ENCODE data around the gene ASIP. TPM values are rescaled to one million over a fixed set of nuclear protein-coding genes. Genes with fewer than 3 reads are reported as not detected.
A peak's percentile ranks its signal among the peaks of the same experiment; 100 is the strongest.

The ASIP gene
- total and polyA plus RNA-seq, 2 donors (not counting 1 experiment from before 2014, with no cell fraction given) = not detected

- H3K4me2 ChIP-seq (ENCODE audit: extremely low read depth, insufficient read depth, low read length) = no peak overlapping the region
- no peak overlapping the region for H3K9ac ChIP-seq (ENCODE audit: insufficient read depth, low read length)
- H2AFZ ChIP-seq (ENCODE audit: low read length) = no peak overlapping the region
- no peak for DNase-seq (ENCODE audit: low read depth in 2 of 2)
- H3K4me3 ChIP-seq (replicated peaks in 1 of 4; ENCODE audit: control extremely low read depth in 1 of 4, insufficient read depth in 1 of 4, low read depth in 3 of 4, low read length in 4 of 4) = no peak overlapping the region
- H4K20me1 ChIP-seq (ENCODE audit: control insufficient read depth, extremely low read depth, insufficient read depth, low read length) = no peaks in the 10 kb centered on the region
- H3K27ac ChIP-seq (ENCODE audit: insufficient read depth, low read length) = no peak overlapping the region
- no peak for TF ChIP-seq EZH2 (IDR thresholded peaks at IDR 0.05; ENCODE audit: low read length, missing control alignments)
- no peak for TF ChIP-seq CTCF (conservative IDR thresholded peaks at IDR 0.05 in 1 of 2, IDR thresholded peaks at IDR 0.05 in 1 of 2; ENCODE audit: low read depth in 1 of 2, low read length in 2 of 2)
- no peaks in the 10 kb centered on the region for H3K36me3 ChIP-seq (ENCODE audit: control insufficient read depth, insufficient read depth, low read length)
- no peaks in the 10 kb centered on the region for H3K4me1 ChIP-seq (ENCODE audit: control insufficient read depth, extremely low read depth, insufficient read depth, low read length)
- no peaks in the 10 kb centered on the region for H3K9me3 ChIP-seq (ENCODE audit: control insufficient read depth, insufficient read depth, low read depth, low read length)
- H3K27me3 ChIP-seq (ENCODE audit: control insufficient read depth, insufficient read depth, low read length) = no peaks in the 10 kb centered on the region
- no peaks in the 10 kb centered on the region for H3K79me2 ChIP-seq (ENCODE audit: control insufficient read depth, insufficient read depth, low read length)
Observed at GRCh38 chr20:34268145-34268544, 26.9 kb downstream of the ASIP start.

- H3K36me3 ChIP-seq (ENCODE audit: control insufficient read depth, insufficient read depth, low read length) = no peaks in the 10 kb centered on the region
- no peaks in the 10 kb centered on the region for H3K79me2 ChIP-seq (ENCODE audit: control insufficient read depth, insufficient read depth, low read length)
- no peaks in the 10 kb centered on the region for H3K27me3 ChIP-seq (ENCODE audit: control insufficient read depth, insufficient read depth, low read length)
- H3K4me2 ChIP-seq (ENCODE audit: extremely low read depth, insufficient read depth, low read length) = peak overlapping the region; percentile 92
- H3K27ac ChIP-seq (ENCODE audit: insufficient read depth, low read length) = no peak overlapping the region
- TF ChIP-seq CTCF (conservative IDR thresholded peaks at IDR 0.05 in 1 of 2, IDR thresholded peaks at IDR 0.05 in 1 of 2; ENCODE audit: low read depth in 1 of 2, low read length in 2 of 2) (no peak), EZH2 (IDR thresholded peaks at IDR 0.05; ENCODE audit: low read length, missing control alignments) (no peak)
- no peaks in the 10 kb centered on the region for H4K20me1 ChIP-seq (ENCODE audit: control insufficient read depth, extremely low read depth, insufficient read depth, low read length)
- no peaks in the 10 kb centered on the region for H3K9me3 ChIP-seq (ENCODE audit: control insufficient read depth, insufficient read depth, low read depth, low read length)
- H3K9ac ChIP-seq (ENCODE audit: insufficient read depth, low read length) = no peak overlapping the region
- H2AFZ ChIP-seq (ENCODE audit: low read length) = peak overlapping the region; percentile 35
- peak; percentile 19 to 49 for DNase-seq (ENCODE audit: low read depth in 2 of 2)
- peak overlapping the region; percentile 27 to 52 (median 42) for H3K4me3 ChIP-seq (replicated peaks in 1 of 4; ENCODE audit: control extremely low read depth in 1 of 4, insufficient read depth in 1 of 4, low read depth in 3 of 4, low read length in 4 of 4)
- H3K4me1 ChIP-seq (ENCODE audit: control insufficient read depth, extremely low read depth, insufficient read depth, low read length) = no peaks in the 10 kb centered on the region
Observed at GRCh38 chr20:34268851-34269636, 27.8 kb downstream of the ASIP start.

GRCh38 chr20:34269996-34270627 is 28.9 kb downstream of the ASIP start:
- Histone ChIP-seq H4K20me1 (ENCODE audit: control insufficient read depth, extremely low read depth, insufficient read depth, low read length) (no peaks in the 10 kb centered on the region), H3K4me1 (ENCODE audit: control insufficient read depth, extremely low read depth, insufficient read depth, low read length) (no peaks in the 10 kb centered on the region), H3K27me3 (ENCODE audit: control insufficient read depth, insufficient read depth, low read length) (no peaks in the 10 kb centered on the region), H3K9ac (ENCODE audit: insufficient read depth, low read length) (no peak overlapping the region), H3K9me3 (ENCODE audit: control insufficient read depth, insufficient read depth, low read depth, low read length) (no peaks in the 10 kb centered on the region), H3K27ac (ENCODE audit: insufficient read depth, low read length) (no peak overlapping the region), H3K79me2 (ENCODE audit: control insufficient read depth, insufficient read depth, low read length) (no peaks in the 10 kb centered on the region), H3K4me3 (replicated peaks in 1 of 4; ENCODE audit: control extremely low read depth in 1 of 4, insufficient read depth in 1 of 4, low read depth in 3 of 4, low read length in 4 of 4) (no peak overlapping the region), H3K36me3 (ENCODE audit: control insufficient read depth, insufficient read depth, low read length) (no peaks in the 10 kb centered on the region), H3K4me2 (ENCODE audit: extremely low read depth, insufficient read depth, low read length) (no peak overlapping the region), H2AFZ (ENCODE audit: low read length) (no peak overlapping the region)
- DNase-seq (ENCODE audit: low read depth in 2 of 2) = peak in 1 of 2 donors; percentile 34
- TF ChIP-seq CTCF (conservative IDR thresholded peaks at IDR 0.05 in 1 of 2, IDR thresholded peaks at IDR 0.05 in 1 of 2; ENCODE audit: low read depth in 1 of 2, low read length in 2 of 2) = no peak
